CD14-positive monocyte (primary cell): ENCODE results near the gene TMEM63C. TPM values are rescaled to one million over a fixed set of nuclear protein-coding genes. Genes with fewer than 3 reads are reported as not detected.

Source experiments
- DNase-seq, 3 donors: peaks; one replicate each; pipeline ENCODE4 v3.0.0-alpha.2; 2011 to 2022
- H2AFZ ChIP-seq: 2 replicates; pipeline ENCODE4 v1.6.0; 2012; ENCODE audit warnings: mild to moderate bottlenecking, low read depth, low read length, inconsistent platforms; ENCODE audit not compliant: insufficient read depth, poor library complexity, severe bottlenecking
- H3K27ac ChIP-seq, 2 donors: 1 replicate in 1 of 2; 2 replicates in 1 of 2; pipeline ENCODE4 v1.5.1; 2012 to 2013; ENCODE audit warnings: low read length in 2 of 2, control low read depth in 1 of 2, inconsistent platforms in 1 of 2, low read depth in 1 of 2, mild to moderate bottlenecking in 1 of 2
- H3K27me3 ChIP-seq, 2 donors: one replicate each; pipeline versions ENCODE4 v1.6.0 to v1.6.1; 2011 to 2013; ENCODE audit warnings: low read length in 2 of 2; ENCODE audit not compliant: control insufficient read depth in 2 of 2, insufficient read depth in 2 of 2
- H3K36me3 ChIP-seq, 2 donors: replicated peaks in 1 of 2; 1 replicate in 1 of 2; 2 replicates in 1 of 2; pipeline versions ENCODE4 v1.5.1 to v1.6.1; 2012 to 2013; ENCODE audit warnings: low read length in 2 of 2, control low read depth in 1 of 2, inconsistent platforms in 1 of 2, mild to moderate bottlenecking in 1 of 2; ENCODE audit not compliant: insufficient read depth in 2 of 2, control insufficient read depth in 1 of 2
- H3K4me1 ChIP-seq, 2 donors: 1 replicate in 1 of 2; 2 replicates in 1 of 2; pipeline versions ENCODE4 v1.5.1 to v1.6.1; 2012 to 2013; ENCODE audit warnings: low read length in 2 of 2, control low read depth in 1 of 2, inconsistent platforms in 1 of 2, mild to moderate bottlenecking in 1 of 2, moderate library complexity in 1 of 2; ENCODE audit not compliant: insufficient read depth in 2 of 2, control insufficient read depth in 1 of 2
- H3K4me2 ChIP-seq: replicated peaks from 2 replicates; pipeline ENCODE3; 2012; ENCODE audit warnings: low read length, moderate library complexity, mild to moderate bottlenecking; ENCODE audit not compliant: poor library complexity, severe bottlenecking; ENCODE audit errors: extremely low read depth
- H3K4me3 ChIP-seq, 3 experiments: fragments of 200-600 bp in 1 of 3; sonication (generic) in 1 of 3; replicated peaks in 1 of 3; 1 replicate in 2 of 3; 2 replicates in 1 of 3; pipeline ENCODE4 v1.5.1; 2011 to 2013; ENCODE audit warnings: low read length in 3 of 3, mild to moderate bottlenecking in 3 of 3, control low read depth in 2 of 3, low read depth in 2 of 3, inconsistent platforms in 1 of 3, moderate library complexity in 1 of 3
- H3K79me2 ChIP-seq: 2 replicates; pipeline ENCODE4 v1.6.0; 2012; ENCODE audit warnings: mild to moderate bottlenecking, control low read depth, inconsistent platforms, low read length, moderate library complexity; ENCODE audit not compliant: insufficient read depth
- H3K9ac ChIP-seq: 2 replicates; pipeline ENCODE4 v1.6.0; 2017; ENCODE audit warnings: low read length, mild to moderate bottlenecking; ENCODE audit not compliant: insufficient read depth, poor library complexity, severe bottlenecking
- H3K9me3 ChIP-seq, 2 donors: replicated peaks in 1 of 2; 1 replicate in 1 of 2; 2 replicates in 1 of 2; pipeline versions ENCODE4 v1.5.1 to v1.6.1; 2012 to 2013; ENCODE audit warnings: low read length in 2 of 2, control low read depth in 1 of 2; ENCODE audit not compliant: control insufficient read depth in 1 of 2, insufficient read depth in 1 of 2
- H4K20me1 ChIP-seq: 2 replicates; pipeline ENCODE4 v1.6.0; 2012; ENCODE audit warnings: mild to moderate bottlenecking, low read length, control low read depth, moderate library complexity; ENCODE audit not compliant: insufficient read depth
- H3K27ac Mint-ChIP-seq, 7 donors: one replicate each; pipeline ENCODE4 v1.8.0; 2020; ENCODE audit warnings: mild to moderate bottlenecking in 7 of 7, mixed read lengths in 7 of 7, moderate library complexity in 6 of 7, inconsistent platforms in 2 of 7
- H3K27me3 Mint-ChIP-seq, 3 donors: one replicate each; pipeline ENCODE4 v1.8.0; 2021 to 2022; ENCODE audit warnings: low read depth in 3 of 3, mild to moderate bottlenecking in 3 of 3, mixed read lengths in 3 of 3, moderate library complexity in 3 of 3, inconsistent platforms in 1 of 3
- H3K36me3 Mint-ChIP-seq, 2 donors: one replicate each; pipeline ENCODE4 v1.8.0; 2020; ENCODE audit warnings: mixed read lengths in 2 of 2, inconsistent platforms in 1 of 2, mild to moderate bottlenecking in 1 of 2
- H3K4me1 Mint-ChIP-seq: one replicate; pipeline ENCODE4 v1.8.0; 2020; ENCODE audit warnings: mild to moderate bottlenecking, mixed read lengths
- H3K4me3 Mint-ChIP-seq, 2 donors: one replicate each; pipeline ENCODE4 v1.8.0; 2020; ENCODE audit warnings: mild to moderate bottlenecking in 2 of 2, mixed read lengths in 2 of 2, moderate library complexity in 1 of 2
- H3K9me3 Mint-ChIP-seq, 7 donors: one replicate each; pipeline ENCODE4 v1.8.0; 2020 to 2022; ENCODE audit warnings: mixed read lengths in 7 of 7, mild to moderate bottlenecking in 6 of 7, moderate library complexity in 6 of 7, inconsistent platforms in 2 of 7
- WGBS: methylation state at CpG from one replicate; pipeline ENCODE4 v1.1.5; 2013; ENCODE audit warnings: missing lambda C conversion rate; ENCODE audit not compliant: insufficient coverage; 5-methylcytosine and 5-hydroxymethylcytosine counted together
- intact Hi-C, 2 donors: fragments of 100-400 bp; cut with micrococcal nuclease; formaldehyde crosslinking; loops; one replicate each; pipeline versions ENCODE4 v1.15.0 to v1.15.1; 2023
- polyA plus RNA-seq, 3 donors: library from polyadenylated mRNA; depleted of rRNA in 1 of 3; unstranded in 2 of 3; stranded (reverse) in 1 of 3; fragments of 300-500 nt in 2 of 3; fragments of >200 nt in 1 of 3; fragmentation: Illumina TruSeq in 2 of 3; gene quantifications; 1 replicate in 2 of 3; 2 replicates in 1 of 3; pipeline ENCODE4 v1.2.3, GENCODE V29; 2012 to 2021
- TF ChIP-seq, protein P1 (sequence below): fragments of 200-600 bp; IDR thresholded peaks from one replicate; pipeline ENCODE4 v1.8.0; 2022; ENCODE audit warnings: antibody characterized with exemption, mild to moderate bottlenecking

TMEM63C gene
- polyA plus RNA-seq, 3 donors = 0.78 to 4.4 TPM; not detected in 1

GRCh38 chr14:77238356-77238755 is 56.8 kb downstream of the TMEM63C start:
- TF ChIP-seq, protein P1, sequence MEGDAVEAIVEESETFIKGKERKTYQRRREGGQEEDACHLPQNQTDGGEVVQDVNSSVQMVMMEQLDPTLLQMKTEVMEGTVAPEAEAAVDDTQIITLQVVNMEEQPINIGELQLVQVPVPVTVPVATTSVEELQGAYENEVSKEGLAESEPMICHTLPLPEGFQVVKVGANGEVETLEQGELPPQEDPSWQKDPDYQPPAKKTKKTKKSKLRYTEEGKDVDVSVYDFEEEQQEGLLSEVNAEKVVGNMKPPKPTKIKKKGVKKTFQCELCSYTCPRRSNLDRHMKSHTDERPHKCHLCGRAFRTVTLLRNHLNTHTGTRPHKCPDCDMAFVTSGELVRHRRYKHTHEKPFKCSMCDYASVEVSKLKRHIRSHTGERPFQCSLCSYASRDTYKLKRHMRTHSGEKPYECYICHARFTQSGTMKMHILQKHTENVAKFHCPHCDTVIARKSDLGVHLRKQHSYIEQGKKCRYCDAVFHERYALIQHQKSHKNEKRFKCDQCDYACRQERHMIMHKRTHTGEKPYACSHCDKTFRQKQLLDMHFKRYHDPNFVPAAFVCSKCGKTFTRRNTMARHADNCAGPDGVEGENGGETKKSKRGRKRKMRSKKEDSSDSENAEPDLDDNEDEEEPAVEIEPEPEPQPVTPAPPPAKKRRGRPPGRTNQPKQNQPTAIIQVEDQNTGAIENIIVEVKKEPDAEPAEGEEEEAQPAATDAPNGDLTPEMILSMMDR = no peak
- Histone ChIP-seq H4K20me1 (no peaks in the 10 kb centered on the region), H3K36me3 (no peaks in the 10 kb centered on the region), H3K79me2 (no peaks in the 10 kb centered on the region), H3K27ac (no peak overlapping the region), H3K9me3 (no peaks in the 10 kb centered on the region), H3K9ac (no peak overlapping the region), H3K4me1 (no peaks in the 10 kb centered on the region), H3K4me3 (no peak overlapping the region), H2AFZ (no peak overlapping the region), H3K27me3 (no peaks in the 10 kb centered on the region), H3K4me2 (no peak overlapping the region)
- 83% methylated on average over 2 of the region's 3 CpGs for WGBS
- H3K27me3 Mint-ChIP-seq = peaks cover 1 to 4% (median 3%) of the 10 kb centered on the region in 3 donors
- intact Hi-C loops = no loop called here
- no peak overlapping the region for H3K4me3 Mint-ChIP-seq
- no peaks in the 10 kb centered on the region for H3K36me3 Mint-ChIP-seq
- no peak for DNase-seq
- H3K4me1 Mint-ChIP-seq = peaks cover 3% of the 10 kb centered on the region
- no peak overlapping the region for H3K27ac Mint-ChIP-seq
- no peaks in the 10 kb centered on the region for H3K9me3 Mint-ChIP-seq

- Histone ChIP-seq H4K20me1 (no peaks in the 10 kb centered on the region), H3K9ac (no peak overlapping the region), H3K9me3 (no peaks in the 10 kb centered on the region), H3K36me3 (no peaks in the 10 kb centered on the region), H3K4me2 (no peak overlapping the region), H3K79me2 (no peaks in the 10 kb centered on the region), H3K4me1 (no peaks in the 10 kb centered on the region), H3K27me3 (no peaks in the 10 kb centered on the region), H3K4me3 (no peak overlapping the region), H2AFZ (no peak overlapping the region), H3K27ac (no peak overlapping the region)
- H3K36me3 Mint-ChIP-seq = no peaks in the 10 kb centered on the region
- TF ChIP-seq, protein P1 = no peak
- H3K9me3 Mint-ChIP-seq = no peaks in the 10 kb centered on the region
- WGBS = 97% methylated on average over 4 of the region's 4 CpGs
- no peak overlapping the region for H3K27ac Mint-ChIP-seq
- H3K4me1 Mint-ChIP-seq = peaks cover 3% of the 10 kb centered on the region
- intact Hi-C loops = no loop called here
- no peak overlapping the region for H3K4me3 Mint-ChIP-seq
- H3K27me3 Mint-ChIP-seq = peaks cover 1 to 3% (median 2%) of the 10 kb centered on the region in 3 donors
- DNase-seq = no peak
Observed at GRCh38 chr14:77238996-77239395, 57.4 kb downstream of the TMEM63C start.
